HEK293 (cell line): ENCODE measurements around the gene LEUTX.

Experiments used
- CTCF ChIA-PET: fragments of 350-600 bp; formaldehyde crosslinking; extraction: SDS; loops from one replicate; lab custom pipeline; 2021; ENCODE audit warnings: antibody characterized with exemption; lab: Yijun Ruan, JAX
- POLR2A ChIA-PET: fragments of 300-600 bp; formaldehyde crosslinking; extraction: SDS; loops from one replicate; lab custom pipeline; 2020; ENCODE audit warnings: antibody characterized with exemption, inconsistent platforms; lab: Yijun Ruan, JAX
- H3K27ac ChIP-seq: fragments of 200-500 bp; sonication (Bioruptor generic); 2 replicates; pipeline ENCODE4 v1.5.1; 2014; ENCODE audit warnings: low read depth, low read length, control low read depth, inconsistent platforms; ENCODE audit errors: extremely low read depth
- H3K36me3 ChIP-seq, 2 experiments: fragments of 200-500 bp in 1 of 2; sonication (Bioruptor generic) in 1 of 2; 1 replicate in 1 of 2; 2 replicates in 1 of 2; pipeline ENCODE4 v1.5.1; 2014 to 2017; ENCODE audit warnings: inconsistent platforms in 2 of 2, low read length in 2 of 2; ENCODE audit not compliant: control insufficient read depth in 2 of 2, insufficient read depth in 1 of 2
- H3K4me1 ChIP-seq: fragments of 200-500 bp; sonication (Bioruptor generic); 2 replicates; pipeline ENCODE4 v1.5.1; 2014; ENCODE audit warnings: mild to moderate bottlenecking, low read length, inconsistent platforms; ENCODE audit not compliant: control insufficient read depth, insufficient read depth
- H3K4me3 ChIP-seq: 2 replicates; pipeline ENCODE4 v1.5.1; 2011; ENCODE audit warnings: low read depth, mild to moderate bottlenecking, control low read depth, low read length, moderate library complexity
- H3K9me3 ChIP-seq: fragments of 200-500 bp; sonication (Bioruptor generic); 2 replicates; pipeline ENCODE4 v1.5.1; 2014; ENCODE audit warnings: low read depth, low read length, inconsistent platforms; ENCODE audit not compliant: control insufficient read depth, insufficient read depth
- PRDM1 ChIP-seq: fragments of 450-650 bp; formaldehyde crosslinking; IDR thresholded peaks from 2 replicates; pipeline ENCODE4; 2016; ENCODE audit warnings: missing biosample characterization, missing genetic modification characterization
- SCRT1 ChIP-seq: fragments of 450-650 bp; formaldehyde crosslinking; IDR thresholded peaks from 2 replicates; pipeline ENCODE4 v1.5.1; 2016; ENCODE audit warnings: missing biosample characterization, missing genetic modification characterization, borderline replicate concordance
- SCRT2 ChIP-seq: fragments of 450-650 bp; formaldehyde crosslinking; IDR thresholded peaks from 2 replicates; pipeline ENCODE4 v1.5.1; 2016; ENCODE audit warnings: missing biosample characterization, missing genetic modification characterization
- SP2 ChIP-seq: fragments of 450-650 bp; formaldehyde crosslinking; IDR thresholded peaks from 2 replicates; pipeline ENCODE4 v1.5.1; 2016; ENCODE audit warnings: missing biosample characterization, missing genetic modification characterization
- ZFP41 ChIP-seq: fragments of 450-650 bp; formaldehyde crosslinking; IDR thresholded peaks from 2 replicates; pipeline ENCODE4 v1.5.1; 2016; ENCODE audit warnings: missing biosample characterization, missing genetic modification characterization, borderline replicate concordance
- ZIC2 ChIP-seq: fragments of 450-650 bp; formaldehyde crosslinking; IDR thresholded peaks from 2 replicates; pipeline ENCODE4 v1.5.1; 2016; ENCODE audit warnings: missing biosample characterization, missing genetic modification characterization
- ZNF114 ChIP-seq: fragments of 450-650 bp; formaldehyde crosslinking; IDR thresholded peaks from 2 replicates; pipeline ENCODE4 v1.5.0; 2017; ENCODE audit warnings: missing biosample characterization, missing genetic modification characterization
- ZNF18 ChIP-seq: fragments of 450-650 bp; formaldehyde crosslinking; IDR thresholded peaks from 2 replicates; pipeline ENCODE4 v1.5.1; 2016; ENCODE audit warnings: missing biosample characterization, missing genetic modification characterization
- ZNF416 ChIP-seq: fragments of 450-650 bp; formaldehyde crosslinking; IDR thresholded peaks from 2 replicates; pipeline ENCODE4 v1.5.1; 2016; ENCODE audit warnings: missing biosample characterization, missing genetic modification characterization
- ZNF433 ChIP-seq: fragments of 450-650 bp; formaldehyde crosslinking; IDR thresholded peaks from 2 replicates; pipeline ENCODE4 v1.5.1; 2016; ENCODE audit warnings: missing biosample characterization, missing genetic modification characterization, low read depth
- ZNF596 ChIP-seq: fragments of 450-650 bp; IDR thresholded peaks from 2 replicates; pipeline ENCODE4 v1.5.0; 2018; ENCODE audit warnings: missing biosample characterization, mild to moderate bottlenecking, missing genetic modification characterization, moderate library complexity
- ZNF654 ChIP-seq: fragments of 450-650 bp; formaldehyde crosslinking; IDR thresholded peaks from 2 replicates; pipeline ENCODE4 v1.5.1; 2016; ENCODE audit warnings: low read depth, missing biosample characterization, missing genetic modification characterization
- ZNF664 ChIP-seq: fragments of 450-650 bp; formaldehyde crosslinking; IDR thresholded peaks from 2 replicates; pipeline ENCODE4 v1.5.1; 2016; ENCODE audit warnings: missing biosample characterization, missing genetic modification characterization
- ZNF768 ChIP-seq: fragments of 450-650 bp; formaldehyde crosslinking; IDR thresholded peaks from 2 replicates; pipeline ENCODE4 v1.5.1; 2018; ENCODE audit warnings: missing biosample characterization, mild to moderate bottlenecking, missing genetic modification characterization
- ZNF785 ChIP-seq: fragments of 450-650 bp; formaldehyde crosslinking; IDR thresholded peaks from 2 replicates; pipeline ENCODE4 v1.5.1; 2016; ENCODE audit warnings: missing biosample characterization, missing genetic modification characterization
- TF ChIP-seq, protein P1 (sequence below): fragments of 450-650 bp; formaldehyde crosslinking; IDR thresholded peaks from 2 replicates; pipeline ENCODE4 v1.5.1; 2016; ENCODE audit warnings: missing biosample characterization, missing genetic modification characterization
- TF ChIP-seq, protein P2 (sequence below): fragments of 450-650 bp; formaldehyde crosslinking; conservative IDR thresholded peaks from 2 replicates; pipeline ENCODE4 v1.5.1; 2016; ENCODE audit warnings: low read depth, missing biosample characterization, missing genetic modification characterization
- TF ChIP-seq, protein P3 (sequence below): fragments of 450-650 bp; formaldehyde crosslinking; IDR thresholded peaks from 2 replicates; pipeline ENCODE4 v1.5.1; 2017; ENCODE audit warnings: missing biosample characterization, missing genetic modification characterization
- TF ChIP-seq, protein P4 (sequence below): fragments of 450-650 bp; formaldehyde crosslinking; IDR thresholded peaks from 2 replicates; pipeline ENCODE4 v1.5.1; 2016; ENCODE audit warnings: missing biosample characterization, missing genetic modification characterization

The LEUTX gene

GRCh38 chr19:39828654-39829032, 50.0 kb downstream of the LEUTX start:
- H3K36me3 ChIP-seq, result peaks cover 64 to 73% of the 10 kb centered on the region in 2 experiments
- ChIA-PET CTCF (interaction anchor here (0.6 to 2.9 kb wide), 3 partner anchors 15 to 775 kb away, joined by 3 to 18 read pairs (median 3); no protein-coding TSS in a partner anchor), POLR2A (interaction anchor here (0.7 to 1.8 kb wide), 4 partner anchors 8 to 299 kb away, joined by 3 to 6 read pairs (median 4); no protein-coding TSS in a partner anchor)
- H3K27ac ChIP-seq, result no peak overlapping the region
- no peaks in the 10 kb centered on the region for H3K9me3 ChIP-seq
- no peak overlapping the region for H3K4me3 ChIP-seq
- peaks cover 22% of the 10 kb centered on the region for H3K4me1 ChIP-seq
- TF ChIP-seq SP2 (tag by site-specific recombination) (no peak), ZNF18 (tag by site-specific recombination) (no peak), ZFP41 (tag by site-specific recombination) (no peak), ZNF596 (tag by site-specific recombination) (no peak), ZIC2 (tag by site-specific recombination) (no peak), ZNF785 (tag by site-specific recombination) (no peak), ZNF664 (peak; percentile 99), ZNF433 (no peak), ZNF416 (tag by site-specific recombination) (no peak), ZNF114 (tag by site-specific recombination) (no peak), PRDM1 (tag by site-specific recombination) (peak; percentile 20; the same call in 1 of the 2 replicates)
- TF ChIP-seq, protein P1, sequence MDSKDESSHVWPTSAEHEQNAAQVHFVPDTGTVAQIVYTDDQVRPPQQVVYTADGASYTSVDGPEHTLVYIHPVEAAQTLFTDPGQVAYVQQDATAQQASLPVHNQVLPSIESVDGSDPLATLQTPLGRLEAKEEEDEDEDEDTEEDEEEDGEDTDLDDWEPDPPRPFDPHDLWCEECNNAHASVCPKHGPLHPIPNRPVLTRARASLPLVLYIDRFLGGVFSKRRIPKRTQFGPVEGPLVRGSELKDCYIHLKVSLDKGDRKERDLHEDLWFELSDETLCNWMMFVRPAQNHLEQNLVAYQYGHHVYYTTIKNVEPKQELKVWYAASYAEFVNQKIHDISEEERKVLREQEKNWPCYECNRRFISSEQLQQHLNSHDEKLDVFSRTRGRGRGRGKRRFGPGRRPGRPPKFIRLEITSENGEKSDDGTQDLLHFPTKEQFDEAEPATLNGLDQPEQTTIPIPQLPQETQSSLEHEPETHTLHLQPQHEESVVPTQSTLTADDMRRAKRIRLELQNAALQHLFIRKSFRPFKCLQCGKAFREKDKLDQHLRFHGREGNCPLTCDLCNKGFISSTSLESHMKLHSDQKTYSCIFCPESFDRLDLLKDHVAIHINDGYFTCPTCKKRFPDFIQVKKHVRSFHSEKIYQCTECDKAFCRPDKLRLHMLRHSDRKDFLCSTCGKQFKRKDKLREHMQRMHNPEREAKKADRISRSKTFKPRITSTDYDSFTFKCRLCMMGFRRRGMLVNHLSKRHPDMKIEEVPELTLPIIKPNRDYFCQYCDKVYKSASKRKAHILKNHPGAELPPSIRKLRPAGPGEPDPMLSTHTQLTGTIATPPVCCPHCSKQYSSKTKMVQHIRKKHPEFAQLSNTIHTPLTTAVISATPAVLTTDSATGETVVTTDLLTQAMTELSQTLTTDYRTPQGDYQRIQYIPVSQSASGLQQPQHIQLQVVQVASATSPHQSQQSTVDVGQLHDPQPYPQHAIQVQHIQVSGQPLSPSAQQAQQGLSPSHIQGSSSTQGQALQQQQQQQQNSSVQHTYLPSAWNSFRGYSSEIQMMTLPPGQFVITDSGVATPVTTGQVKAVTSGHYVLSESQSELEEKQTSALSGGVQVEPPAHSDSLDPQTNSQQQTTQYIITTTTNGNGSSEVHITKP, result no peak
- TF ChIP-seq, protein P2, sequence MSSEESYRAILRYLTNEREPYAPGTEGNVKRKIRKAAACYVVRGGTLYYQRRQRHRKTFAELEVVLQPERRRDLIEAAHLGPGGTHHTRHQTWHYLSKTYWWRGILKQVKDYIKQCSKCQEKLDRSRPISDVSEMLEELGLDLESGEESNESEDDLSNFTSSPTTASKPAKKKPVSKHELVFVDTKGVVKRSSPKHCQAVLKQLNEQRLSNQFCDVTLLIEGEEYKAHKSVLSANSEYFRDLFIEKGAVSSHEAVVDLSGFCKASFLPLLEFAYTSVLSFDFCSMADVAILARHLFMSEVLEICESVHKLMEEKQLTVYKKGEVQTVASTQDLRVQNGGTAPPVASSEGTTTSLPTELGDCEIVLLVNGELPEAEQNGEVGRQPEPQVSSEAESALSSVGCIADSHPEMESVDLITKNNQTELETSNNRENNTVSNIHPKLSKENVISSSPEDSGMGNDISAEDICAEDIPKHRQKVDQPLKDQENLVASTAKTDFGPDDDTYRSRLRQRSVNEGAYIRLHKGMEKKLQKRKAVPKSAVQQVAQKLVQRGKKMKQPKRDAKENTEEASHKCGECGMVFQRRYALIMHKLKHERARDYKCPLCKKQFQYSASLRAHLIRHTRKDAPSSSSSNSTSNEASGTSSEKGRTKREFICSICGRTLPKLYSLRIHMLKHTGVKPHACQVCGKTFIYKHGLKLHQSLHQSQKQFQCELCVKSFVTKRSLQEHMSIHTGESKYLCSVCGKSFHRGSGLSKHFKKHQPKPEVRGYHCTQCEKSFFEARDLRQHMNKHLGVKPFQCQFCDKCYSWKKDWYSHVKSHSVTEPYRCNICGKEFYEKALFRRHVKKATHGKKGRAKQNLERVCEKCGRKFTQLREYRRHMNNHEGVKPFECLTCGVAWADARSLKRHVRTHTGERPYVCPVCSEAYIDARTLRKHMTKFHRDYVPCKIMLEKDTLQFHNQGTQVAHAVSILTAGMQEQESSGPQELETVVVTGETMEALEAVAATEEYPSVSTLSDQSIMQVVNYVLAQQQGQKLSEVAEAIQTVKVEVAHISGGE (tag by site-specific recombination), result no peak
- TF ChIP-seq, protein P3, sequence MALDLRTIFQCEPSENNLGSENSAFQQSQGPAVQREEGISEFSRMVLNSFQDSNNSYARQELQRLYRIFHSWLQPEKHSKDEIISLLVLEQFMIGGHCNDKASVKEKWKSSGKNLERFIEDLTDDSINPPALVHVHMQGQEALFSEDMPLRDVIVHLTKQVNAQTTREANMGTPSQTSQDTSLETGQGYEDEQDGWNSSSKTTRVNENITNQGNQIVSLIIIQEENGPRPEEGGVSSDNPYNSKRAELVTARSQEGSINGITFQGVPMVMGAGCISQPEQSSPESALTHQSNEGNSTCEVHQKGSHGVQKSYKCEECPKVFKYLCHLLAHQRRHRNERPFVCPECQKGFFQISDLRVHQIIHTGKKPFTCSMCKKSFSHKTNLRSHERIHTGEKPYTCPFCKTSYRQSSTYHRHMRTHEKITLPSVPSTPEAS, result no peak

DNA sequence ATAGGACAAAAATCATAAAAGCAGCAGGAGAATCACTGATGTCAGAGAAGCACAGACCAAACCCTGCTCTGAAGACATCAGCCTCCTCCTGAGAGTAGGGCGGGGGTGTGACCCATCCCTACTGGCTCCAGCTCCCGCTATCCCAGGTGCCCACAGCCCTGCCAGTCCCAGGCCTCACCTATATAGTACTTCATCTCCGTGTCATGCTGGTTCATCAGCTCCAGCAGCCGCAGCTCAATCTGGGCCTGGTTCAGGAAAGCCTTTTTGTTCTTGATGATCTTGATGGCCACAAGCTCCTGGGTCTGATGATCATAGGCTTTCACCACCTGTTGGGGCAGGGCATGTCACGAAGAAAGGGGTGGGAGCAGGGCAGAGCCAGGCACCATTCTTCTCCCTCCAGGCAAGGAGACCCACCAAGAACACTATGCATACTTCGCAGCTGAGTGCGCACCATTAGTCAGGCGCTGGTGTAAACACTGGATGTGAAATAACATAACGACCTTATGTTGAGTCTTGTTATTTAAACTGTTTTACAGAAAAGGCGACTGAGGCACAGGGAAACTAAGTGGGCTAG, 51.1 kb downstream of the LEUTX start:
- Histone ChIP-seq H3K9me3 (no peaks in the 10 kb centered on the region), H3K4me1 (peaks cover 20% of the 10 kb centered on the region), H3K36me3 (peaks cover 71 to 78% of the 10 kb centered on the region in 2 experiments), H3K4me3 (no peak overlapping the region), H3K27ac (no peak overlapping the region; the same call in 1 of the 2 replicates)
- POLR2A ChIA-PET, result interaction anchor here (0.7 to 1.5 kb wide), 2 partner anchors 9 to 394 kb away, joined by 3 to 4 read pairs; no protein-coding TSS in a partner anchor
- TF ChIP-seq, protein P4, sequence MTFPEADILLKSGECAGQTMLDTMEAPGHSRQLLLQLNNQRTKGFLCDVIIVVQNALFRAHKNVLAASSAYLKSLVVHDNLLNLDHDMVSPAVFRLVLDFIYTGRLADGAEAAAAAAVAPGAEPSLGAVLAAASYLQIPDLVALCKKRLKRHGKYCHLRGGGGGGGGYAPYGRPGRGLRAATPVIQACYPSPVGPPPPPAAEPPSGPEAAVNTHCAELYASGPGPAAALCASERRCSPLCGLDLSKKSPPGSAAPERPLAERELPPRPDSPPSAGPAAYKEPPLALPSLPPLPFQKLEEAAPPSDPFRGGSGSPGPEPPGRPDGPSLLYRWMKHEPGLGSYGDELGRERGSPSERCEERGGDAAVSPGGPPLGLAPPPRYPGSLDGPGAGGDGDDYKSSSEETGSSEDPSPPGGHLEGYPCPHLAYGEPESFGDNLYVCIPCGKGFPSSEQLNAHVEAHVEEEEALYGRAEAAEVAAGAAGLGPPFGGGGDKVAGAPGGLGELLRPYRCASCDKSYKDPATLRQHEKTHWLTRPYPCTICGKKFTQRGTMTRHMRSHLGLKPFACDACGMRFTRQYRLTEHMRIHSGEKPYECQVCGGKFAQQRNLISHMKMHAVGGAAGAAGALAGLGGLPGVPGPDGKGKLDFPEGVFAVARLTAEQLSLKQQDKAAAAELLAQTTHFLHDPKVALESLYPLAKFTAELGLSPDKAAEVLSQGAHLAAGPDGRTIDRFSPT (tag by site-specific recombination), result peak; percentile 40; the same call in 1 of the 2 replicates
- TF ChIP-seq SCRT2 (tag by site-specific recombination) (peak; percentile 80), SCRT1 (peak; percentile 52; the same call in 1 of the 2 replicates), ZNF654 (tag by site-specific recombination) (no peak), ZNF768 (tag by site-specific recombination) (no peak)
- CTCF ChIA-PET, result interaction anchor here (0.7 to 2.9 kb wide), 2 partner anchors 14 to 431 kb away, joined by 3 to 18 read pairs; no protein-coding TSS in a partner anchor
